IMR-90 (cell line): Measurements from ENCODE around the gene FGD3. TPM values are rescaled to one million over a fixed set of nuclear protein-coding genes. Genes with fewer than 3 reads are reported as not detected.

Experiments used
- ATAC-seq: fragments of 200-7000 bp; cut with Tn5 transposase; 2 replicates; pipeline ENCODE4 v1.9.1; 2020; ENCODE audit warnings: low read depth, mild to moderate bottlenecking, moderate library complexity
- BruUV-seq: library from RNA; stranded (reverse); fragments of 400-500 nt; replicated peaks from 2 replicates; lab custom pipeline; 2021; lab: Mats Ljungman, UMichigan
- CTCF ChIA-PET: fragments of 300-600 bp; formaldehyde crosslinking; extraction: SDS; loops from one replicate; lab custom pipeline; 2021; ENCODE audit warnings: antibody characterized with exemption; lab: Yijun Ruan, JAX
- POLR2A ChIA-PET: fragments of 300-600 bp; sonication (Branson Sonifier 250); formaldehyde crosslinking; loops from one replicate; lab custom pipeline; 2022; ENCODE audit warnings: antibody characterized with exemption; ENCODE audit not compliant: unreplicated experiment; lab: Charles Lee
- DNase-seq: peaks from one replicate; pipeline ENCODE4 v3.0.0; 2013
- H2AFZ ChIP-seq: replicated peaks from 2 replicates; pipeline ENCODE3; 2013; ENCODE audit warnings: low read length, mild to moderate bottlenecking; ENCODE audit not compliant: poor library complexity
- H2AK5ac ChIP-seq: 2 replicates; pipeline ENCODE4 v1.6.1; 2013; ENCODE audit warnings: low read depth, low read length, inconsistent platforms
- H2AK9ac ChIP-seq: replicated peaks from 2 replicates; pipeline ENCODE3; 2013; ENCODE audit warnings: mild to moderate bottlenecking, low read depth, low read length, moderate library complexity; ENCODE audit not compliant: poor library complexity
- H2BK120ac ChIP-seq: 2 replicates; pipeline ENCODE4 v1.6.1; 2013; ENCODE audit warnings: low read depth, low read length, inconsistent platforms
- H2BK15ac ChIP-seq: 3 replicates; pipeline ENCODE4 v1.6.1; 2013; ENCODE audit warnings: low read depth, low read length, inconsistent platforms
- H2BK20ac ChIP-seq: 2 replicates; pipeline ENCODE4 v1.6.1; 2013; ENCODE audit warnings: low read depth, mild to moderate bottlenecking, inconsistent platforms, low read length, moderate library complexity
- H2BK5ac ChIP-seq: 2 replicates; pipeline ENCODE4 v1.6.1; 2013; ENCODE audit warnings: mild to moderate bottlenecking, low read depth, low read length, inconsistent platforms; ENCODE audit not compliant: poor library complexity, severe bottlenecking
- H3K14ac ChIP-seq: replicated peaks from 2 replicates; pipeline ENCODE4 v1.6.1; 2013; ENCODE audit warnings: low read depth, low read length, inconsistent platforms
- H3K18ac ChIP-seq: 2 replicates; pipeline ENCODE4 v1.6.1; 2013; ENCODE audit warnings: low read depth, low read length, control low read depth
- H3K23ac ChIP-seq: 2 replicates; pipeline ENCODE4 v1.6.1; 2013; ENCODE audit warnings: low read depth, low read length, inconsistent platforms
- H3K27ac ChIP-seq: 2 replicates; pipeline ENCODE4 v1.5.1; 2013; ENCODE audit warnings: mild to moderate bottlenecking, control low read depth, low read length; ENCODE audit not compliant: insufficient read depth
- H3K27me3 ChIP-seq: 2 replicates; pipeline ENCODE4 v1.6.1; 2013; ENCODE audit warnings: low read length; ENCODE audit not compliant: control insufficient read depth, insufficient read depth
- H3K36me3 ChIP-seq: 2 replicates; pipeline ENCODE4 v1.6.1; 2013; ENCODE audit warnings: low read length, mixed read lengths; ENCODE audit not compliant: control insufficient read depth, insufficient read depth
- H3K4ac ChIP-seq: 2 replicates; pipeline ENCODE4 v1.6.1; 2013; ENCODE audit warnings: low read depth, low read length, inconsistent platforms
- H3K4me1 ChIP-seq: 2 replicates; pipeline ENCODE4 v1.6.1; 2013; ENCODE audit warnings: low read length, mixed read lengths; ENCODE audit not compliant: control insufficient read depth, insufficient read depth
- H3K4me2 ChIP-seq: 2 replicates; pipeline ENCODE4 v1.6.1; 2013; ENCODE audit warnings: low read depth, mild to moderate bottlenecking, control low read depth, low read length, moderate library complexity
- H3K4me3 ChIP-seq: 2 replicates; pipeline ENCODE4 v1.5.1; 2013; ENCODE audit warnings: low read depth, mild to moderate bottlenecking, control low read depth, low read length, moderate library complexity; ENCODE audit not compliant: insufficient read depth
- H3K56ac ChIP-seq: 2 replicates; pipeline ENCODE4 v1.6.1; 2013; ENCODE audit warnings: low read length, inconsistent platforms; ENCODE audit not compliant: insufficient read depth; ENCODE audit errors: extremely low read depth
- H3K79me1 ChIP-seq, 2 experiments: 2 replicates each; pipeline ENCODE4 v1.6.1; 2013; ENCODE audit warnings: low read length in 2 of 2, inconsistent platforms in 1 of 2, low read depth in 1 of 2
- H3K9ac ChIP-seq: 2 replicates; pipeline ENCODE4 v1.6.1; 2013; ENCODE audit warnings: low read depth, low read length, control low read depth
- H3K9me1 ChIP-seq: 2 replicates; pipeline ENCODE4 v1.6.1; 2013; ENCODE audit warnings: low read length, inconsistent platforms; ENCODE audit not compliant: insufficient read depth
- H3K9me3 ChIP-seq: 2 replicates; pipeline ENCODE4 v1.6.1; 2013; ENCODE audit warnings: low read length; ENCODE audit not compliant: control insufficient read depth, insufficient read depth
- H4K20me1 ChIP-seq: 2 replicates; pipeline ENCODE4 v1.6.1; 2013; ENCODE audit warnings: low read length, inconsistent platforms; ENCODE audit not compliant: insufficient read depth
- H4K5ac ChIP-seq: 2 replicates; pipeline ENCODE4 v1.6.1; 2013; ENCODE audit warnings: mild to moderate bottlenecking, low read depth, low read length, control low read depth
- H4K8ac ChIP-seq, 2 experiments: 2 replicates each; pipeline ENCODE4 v1.6.1; 2013; ENCODE audit warnings: low read depth in 2 of 2, low read length in 2 of 2, control low read depth in 1 of 2, inconsistent platforms in 1 of 2
- H4K91ac ChIP-seq: 2 replicates; pipeline ENCODE4 v1.6.1; 2013; ENCODE audit warnings: low read depth, low read length, inconsistent platforms; ENCODE audit not compliant: insufficient read depth
- BHLHE40 ChIP-seq: fragments of 150-350 bp; IDR thresholded peaks from 2 replicates; pipeline ENCODE4 v1.6.1; 2016; ENCODE audit warnings: mild to moderate bottlenecking, low read depth, low read length
- CHD1 ChIP-seq: IDR thresholded peaks from 2 replicates; pipeline ENCODE4 v1.6.1; 2012; ENCODE audit warnings: low read depth, low read length, improper control_type of control experiment
- CTCF ChIP-seq: conservative IDR thresholded peaks from 2 replicates; pipeline ENCODE4 v1.5.1; 2012; ENCODE audit warnings: mild to moderate bottlenecking, low read depth, low read length, improper control_type of control experiment
- ELK1 ChIP-seq: fragments of 150-350 bp; IDR thresholded peaks from 2 replicates; pipeline ENCODE4 v1.6.1; 2016; ENCODE audit warnings: low read depth, mild to moderate bottlenecking, low read length, moderate library complexity, borderline replicate concordance
- MXI1 ChIP-seq: IDR thresholded peaks from 2 replicates; pipeline ENCODE4 v1.6.1; 2012; ENCODE audit warnings: low read depth, mild to moderate bottlenecking, low read length, moderate library complexity, borderline replicate concordance
- NFE2L2 ChIP-seq: fragments of 150-350 bp; IDR thresholded peaks from 2 replicates; pipeline ENCODE4 v1.6.1; 2016; ENCODE audit warnings: low read depth, mild to moderate bottlenecking, low read length
- POLR2A ChIP-seq: IDR thresholded peaks from 2 replicates; pipeline ENCODE4 v1.6.1; 2012; ENCODE audit warnings: mild to moderate bottlenecking, low read depth, low read length
- RAD21 ChIP-seq: IDR thresholded peaks from 2 replicates; pipeline ENCODE4 v1.6.1; 2012; ENCODE audit warnings: low read length, improper control_type of control experiment
- RCOR1 ChIP-seq: IDR thresholded peaks from 2 replicates; pipeline ENCODE4 v1.6.1; 2012; ENCODE audit warnings: mild to moderate bottlenecking, low read length, improper control_type of control experiment; ENCODE audit not compliant: insufficient replicate concordance
- WGBS, 2 experiments: methylation state at CpG; one replicate each; pipeline versions ENCODE4 v1.1.5 to v1.1.7; 2013; ENCODE audit warnings: missing lambda C conversion rate in 2 of 2; ENCODE audit not compliant: insufficient read length in 1 of 2; ENCODE audit errors: extremely low coverage in 2 of 2; 5-methylcytosine and 5-hydroxymethylcytosine counted together
- dilution Hi-C: fragments of 300-500 bp; cut with HindIII; formaldehyde crosslinking; loops from one replicate; pipeline ENCODE4 v1.14.3; 2018; ENCODE audit warnings: low sequenced_read_pairs; ENCODE audit not compliant: unreplicated experiment
- in situ Hi-C: fragments of 300-500 bp; cut with MboI; formaldehyde crosslinking; loops from 3 replicates; pipeline ENCODE4 v1.14.3; 2019; ENCODE audit warnings: low sequenced_read_pairs, inconsistent platforms, mixed read lengths
- intact Hi-C: fragments of 100-400 bp; cut with micrococcal nuclease; formaldehyde crosslinking; loops from 2 replicates; pipeline ENCODE4 v1.10.0; 2022
- polyA plus RNA-seq, 3 experiments: library from polyadenylated mRNA; depleted of rRNA; stranded (reverse); fragments of >200 nt; gene quantifications; 2 replicates each; pipeline ENCODE4 v1.2.3, GENCODE V29; 2012; ENCODE audit warnings: low replicate concordance in 1 of 3
- total RNA-seq: library from RNA; depleted of rRNA; stranded (reverse); fragments of >200 nt; gene quantifications from 2 replicates; pipeline ENCODE4 v1.2.3, GENCODE V29; 2012

FGD3 gene
- total and polyA plus RNA-seq, 2 of the 4 experiments (the other 2 are of a cell fraction): not detected

- Histone ChIP-seq H2AFZ (no peak overlapping the region), H4K5ac (no peak overlapping the region), H4K8ac (no peak overlapping the region), H4K91ac (no peak overlapping the region), H3K4ac (no peak overlapping the region), H3K23ac (no peak overlapping the region), H3K14ac (no peak overlapping the region), H3K9me3 (peaks cover 3% of the 10 kb centered on the region), H4K20me1 (no peaks in the 10 kb centered on the region), H3K4me2 (no peak overlapping the region), H3K27ac (no peak overlapping the region), H3K36me3 (no peaks in the 10 kb centered on the region), H3K9ac (no peak overlapping the region), H2BK15ac (no peak overlapping the region), H3K18ac (no peak overlapping the region), H2BK5ac (no peak overlapping the region), H2AK5ac (no peak overlapping the region), H3K4me3 (no peak overlapping the region), H3K9me1 (no peaks in the 10 kb centered on the region), H3K4me1 (no peaks in the 10 kb centered on the region), H2AK9ac (no peak overlapping the region), H3K56ac (no peak overlapping the region), H3K79me1 (no peaks in the 10 kb centered on the region), H3K27me3 (peaks cover 25% of the 10 kb centered on the region), H2BK120ac (no peak overlapping the region), H2BK20ac (no peak overlapping the region)
- WGBS, 2 experiments: 81% methylated on average over 5 of the region's 8 CpGs; no CpG with 5 or more reads in 1 of the 2 experiments
- TF ChIP-seq POLR2A: no peak
- no peak for TF ChIP-seq CHD1
- no peak for TF ChIP-seq RCOR1
- TF ChIP-seq BHLHE40: no peak
- no peak for TF ChIP-seq NFE2L2
- no peak for TF ChIP-seq MXI1
- no peak for TF ChIP-seq RAD21
- no peak for TF ChIP-seq ELK1
- no peak for TF ChIP-seq CTCF
- ChIA-PET CTCF (no interaction called here), POLR2A (no interaction called here)
- BruUV-seq: no TSS peak
- dilution Hi-C loops: no loop called here
- DNase-seq (no peak), ATAC-seq (no peak)
- in situ Hi-C loops: no loop called here
- intact Hi-C loops: no loop called here
These were observed 1.5 kb upstream of the FGD3 start for GRCh38 chr9:92945796-92946195.
